ACHN (cell line): Measurements from ENCODE around the gene CNPY2.
"Not testable (repeated sequence)": the region's sequence is repeated elsewhere in the genome, so short reads cannot be mapped to it uniquely, and the experiment has no call there.

Source experiments
- DNase-seq: peaks from one replicate; pipeline ENCODE4 v3.0.0-alpha.2; 2015
- in situ Hi-C: cut with HindIII; loops from 2 replicates; pipeline ENCODE4 v1.10.0; 2017; ENCODE audit warnings: low sequenced_read_pairs, low pct_ligation_motif_present, low pct_unique_long_range_greater_than_20kb

CNPY2 gene

DNA sequence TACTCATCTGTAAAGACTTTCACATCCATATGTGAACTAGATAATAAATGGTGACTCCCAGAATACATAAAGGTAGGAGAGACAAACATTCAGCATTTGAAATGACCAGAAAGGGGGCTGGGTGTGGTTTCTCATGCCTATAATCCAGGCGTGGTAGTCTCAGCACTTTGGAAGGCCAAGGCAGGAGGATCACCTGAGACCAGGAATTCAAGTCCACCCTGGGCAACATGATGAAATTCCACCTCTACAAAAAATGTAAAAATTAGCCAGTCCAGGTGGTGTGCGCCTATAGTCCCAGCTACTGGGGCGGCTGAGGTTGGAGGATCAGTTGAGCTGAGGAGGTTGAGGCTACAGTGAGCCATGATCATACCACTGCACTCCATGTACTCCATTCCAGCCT lies 11.5 kb downstream of the CNPY2 start:
- in situ Hi-C loops, result no loop called here
- DNase-seq, result no peak

DNA sequence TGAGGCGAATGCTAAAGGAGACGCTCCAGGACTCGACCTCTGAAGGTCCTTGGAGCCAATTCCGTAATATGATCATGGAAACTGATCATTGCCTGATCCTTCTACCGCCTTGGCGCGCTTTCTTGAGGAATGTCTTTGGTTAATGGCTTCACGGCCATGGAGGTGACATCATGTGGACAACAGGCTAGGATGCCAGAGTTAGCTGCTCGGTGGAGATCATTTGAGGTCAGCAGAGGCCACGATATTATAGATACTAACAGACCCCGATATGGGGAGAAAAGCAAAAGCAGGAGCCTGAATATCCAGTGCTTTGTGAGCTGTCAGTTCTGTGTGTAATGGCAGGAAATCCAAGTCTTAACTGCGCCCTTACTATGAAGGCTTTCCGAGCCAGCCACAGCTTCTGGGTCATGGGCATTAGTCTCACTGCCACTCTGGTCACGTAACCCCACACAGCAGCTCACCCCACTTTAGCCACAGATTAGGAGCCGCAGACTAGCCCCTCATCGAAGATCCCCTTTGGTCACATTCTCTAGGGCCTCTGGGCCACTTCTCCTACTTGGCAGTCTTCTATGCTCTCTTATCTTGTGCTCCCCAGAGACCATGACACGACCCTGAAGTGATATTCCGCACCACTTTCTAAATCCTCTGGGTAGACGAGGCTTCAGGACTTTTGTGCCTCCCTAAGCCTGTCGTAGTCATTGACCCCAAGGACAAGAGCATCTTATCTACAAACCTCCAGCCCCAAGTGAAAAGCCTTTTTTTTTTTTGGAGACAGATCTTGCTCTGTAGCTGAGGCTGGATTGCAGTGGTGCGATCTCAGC lies 14.9 kb downstream of the CNPY2 start:
- in situ Hi-C loops, result no loop called here
- no peak for DNase-seq

DNA sequence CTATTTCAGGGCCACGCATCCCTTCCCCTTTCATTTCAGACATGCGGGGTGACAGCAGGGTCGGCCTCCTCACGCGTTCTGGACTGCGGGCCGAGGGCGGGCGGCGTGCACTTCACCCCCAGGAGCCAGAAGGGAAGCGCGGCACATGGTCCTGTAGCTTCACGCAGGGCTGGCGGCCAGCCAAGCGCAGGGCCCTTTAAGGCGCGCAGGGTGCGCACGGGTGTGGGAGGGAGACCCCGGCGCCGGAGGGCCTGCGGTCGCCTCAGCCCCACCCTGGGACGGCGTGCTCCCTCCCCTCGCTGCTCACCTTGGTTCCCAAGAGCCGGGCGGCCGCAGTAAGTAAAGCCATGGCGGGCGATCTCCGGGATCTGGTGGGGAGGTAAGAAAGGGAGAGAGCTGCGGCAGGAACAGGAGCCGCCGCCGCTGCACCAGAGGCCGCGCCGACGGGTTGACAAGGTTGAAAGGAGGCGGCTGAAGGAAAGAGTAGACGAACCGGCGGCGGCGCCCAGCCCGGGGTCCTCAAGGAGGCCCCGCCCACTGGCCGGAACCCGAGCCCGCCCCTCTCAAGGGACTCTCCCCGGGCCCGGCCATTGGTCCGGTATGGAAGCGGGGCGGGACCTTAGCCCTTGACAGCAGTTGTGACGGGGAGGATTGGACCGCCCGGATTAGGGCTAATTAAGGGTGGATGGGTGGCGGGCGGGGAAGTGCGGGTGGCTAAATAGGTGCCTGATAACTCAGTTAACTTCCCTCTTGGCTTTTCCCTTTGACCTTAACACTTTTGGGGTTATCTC lies 15.7 kb downstream of the CNPY2 start, which contains the start of gene CS:
Gene CS, minus strand, starts transcription at position 478 of the 791 bp plus-strand sequence. Its CDS starts 129 bp downstream, at position 349.
- peak; percentile 100 for DNase-seq
- in situ Hi-C loops, result no loop called here

DNA sequence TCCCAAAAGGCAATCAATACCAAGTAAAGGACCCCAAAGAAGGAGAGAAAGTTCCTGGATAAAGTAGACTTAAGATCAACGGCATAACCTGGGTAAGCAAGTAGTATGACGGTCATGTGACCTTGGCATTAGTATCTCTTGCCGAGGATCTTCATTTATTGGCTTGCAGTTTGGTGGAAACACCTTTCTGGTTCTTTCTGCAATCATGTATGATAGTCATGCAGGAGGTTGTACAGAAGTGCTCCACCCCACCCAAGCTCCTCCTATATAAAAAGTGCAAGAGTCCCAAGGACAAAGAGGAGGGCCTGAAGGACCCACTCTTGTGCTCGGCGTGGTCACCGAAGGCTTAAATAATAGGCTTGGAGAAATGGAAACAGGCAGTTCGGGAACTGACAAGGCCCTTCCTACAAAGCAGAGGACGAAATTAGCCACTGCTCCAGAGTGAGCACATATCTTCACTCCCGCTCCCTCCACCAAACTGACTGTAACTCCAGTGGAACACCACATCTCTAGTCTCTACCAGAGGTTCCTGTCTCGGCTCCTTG lies 16.4 kb downstream of the CNPY2 start:
- in situ Hi-C loops, result no loop called here
- DNase-seq, result no peak

DNA sequence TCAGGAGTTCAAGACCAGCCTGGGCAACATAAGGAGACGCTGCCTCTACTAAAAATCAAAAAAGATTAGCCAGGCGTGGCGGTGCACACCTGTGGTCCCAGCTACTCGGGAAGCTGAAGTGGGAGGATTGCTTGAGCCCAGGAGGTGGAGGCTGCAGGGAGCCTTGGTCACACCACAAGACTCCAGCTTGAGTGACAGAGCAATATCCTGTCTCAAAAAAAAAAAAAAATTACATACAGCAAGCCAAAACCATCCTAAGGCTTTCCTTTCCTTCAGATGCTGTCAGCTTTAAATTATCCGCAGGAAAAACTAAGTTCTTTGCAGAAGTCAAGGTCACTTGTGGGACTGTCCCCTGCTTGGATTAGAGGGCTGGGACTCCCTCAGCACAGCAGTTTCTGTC lies 17.0 kb downstream of the CNPY2 start:
- in situ Hi-C loops, result no loop called here
- no peak for DNase-seq

DNA sequence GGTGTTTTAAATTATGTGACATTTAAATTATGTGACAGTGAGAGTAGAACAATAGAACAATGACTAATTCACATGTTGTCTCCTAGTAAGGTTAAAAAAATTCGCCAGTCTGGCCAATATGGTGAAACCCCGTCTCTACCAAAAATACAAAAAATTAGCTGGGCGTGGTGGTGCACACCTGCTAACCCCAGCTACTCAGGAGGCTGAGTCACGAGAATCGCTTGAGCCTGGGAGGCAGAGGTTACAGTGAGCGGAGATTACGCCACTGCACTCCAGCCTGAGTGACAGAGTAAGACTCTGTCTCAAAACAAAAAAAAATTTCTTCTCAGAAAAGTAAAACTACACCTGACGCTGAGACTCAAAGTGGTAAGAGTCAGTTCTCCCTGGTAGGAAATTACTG lies 18.4 kb downstream of the CNPY2 start:
- in situ Hi-C loops, result no loop called here
- DNase-seq, result no peak

DNA sequence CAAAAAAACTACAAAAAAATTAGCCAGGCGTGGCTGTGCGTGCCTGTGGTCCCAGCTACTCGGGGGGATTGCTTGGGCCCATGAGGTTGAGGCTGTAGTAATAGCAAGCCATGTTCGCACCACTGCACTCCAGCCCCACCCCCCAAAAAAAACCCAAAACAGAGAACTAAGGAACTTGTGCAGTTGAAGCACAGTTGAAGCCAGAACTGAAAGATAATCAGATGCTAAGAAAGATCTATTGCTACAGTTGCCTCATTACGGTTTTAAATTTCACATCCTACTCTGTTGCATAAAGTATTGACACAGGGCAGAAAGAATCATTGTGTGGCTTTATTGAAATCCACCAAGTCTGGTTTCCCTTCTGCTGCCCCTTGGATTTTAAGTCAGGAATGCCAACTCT lies 19.5 kb downstream of the CNPY2 start:
- no peak for DNase-seq
- in situ Hi-C loops, result no loop called here

DNA sequence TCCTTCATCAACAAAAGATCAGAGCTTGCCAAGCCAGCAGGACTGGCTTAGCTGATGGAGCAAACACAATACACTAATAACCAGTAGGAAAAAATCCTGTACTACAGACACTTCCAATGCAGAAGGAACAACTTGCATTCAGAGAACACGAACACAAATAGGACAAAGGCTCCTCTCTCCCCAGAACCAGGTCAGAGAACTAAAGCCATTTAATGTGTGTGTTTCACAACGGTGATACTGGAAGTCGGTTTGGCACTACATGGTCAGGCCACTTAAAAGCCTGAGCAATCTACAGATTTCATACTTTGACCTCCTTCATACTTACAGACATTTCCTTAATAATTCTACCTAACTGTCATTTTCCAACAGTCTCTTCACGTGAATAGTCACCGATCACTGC lies 22.0 kb downstream of the CNPY2 start:
- DNase-seq, result no peak
- in situ Hi-C loops, result no loop called here

DNA sequence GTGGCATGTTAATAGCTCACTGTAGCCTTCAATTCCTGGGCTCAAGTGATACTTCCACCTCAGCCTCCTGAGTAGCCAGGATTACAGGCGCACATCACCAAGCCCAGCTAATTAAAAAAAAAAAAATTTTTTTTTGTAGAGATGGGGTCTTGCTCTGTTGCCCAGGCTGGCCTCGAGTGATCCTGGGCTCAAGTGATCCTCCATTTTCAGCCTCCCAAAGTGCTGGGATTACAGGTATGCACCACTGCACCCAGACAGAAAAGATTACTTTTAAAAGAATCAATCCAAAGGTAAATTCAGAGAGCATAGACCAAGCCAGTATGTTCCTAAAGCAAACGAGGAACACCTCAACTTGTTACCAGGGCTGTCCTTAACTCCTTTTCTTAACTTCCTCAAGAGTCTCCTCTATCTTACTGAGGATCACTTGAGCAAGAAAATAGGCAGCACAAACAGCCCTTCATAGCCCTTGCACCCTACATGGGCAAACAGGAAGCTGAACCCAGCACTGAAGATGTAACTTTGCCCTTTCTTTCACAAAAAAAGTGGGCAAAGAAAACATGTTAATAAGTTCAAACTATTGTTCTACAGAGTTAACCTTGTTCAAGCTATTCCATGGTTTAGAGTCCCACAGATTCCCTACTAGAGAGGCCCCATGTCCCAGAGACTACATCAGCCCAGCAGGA lies 26.9 kb downstream of the CNPY2 start:
- no peak for DNase-seq
- in situ Hi-C loops, result no loop called here

DNA sequence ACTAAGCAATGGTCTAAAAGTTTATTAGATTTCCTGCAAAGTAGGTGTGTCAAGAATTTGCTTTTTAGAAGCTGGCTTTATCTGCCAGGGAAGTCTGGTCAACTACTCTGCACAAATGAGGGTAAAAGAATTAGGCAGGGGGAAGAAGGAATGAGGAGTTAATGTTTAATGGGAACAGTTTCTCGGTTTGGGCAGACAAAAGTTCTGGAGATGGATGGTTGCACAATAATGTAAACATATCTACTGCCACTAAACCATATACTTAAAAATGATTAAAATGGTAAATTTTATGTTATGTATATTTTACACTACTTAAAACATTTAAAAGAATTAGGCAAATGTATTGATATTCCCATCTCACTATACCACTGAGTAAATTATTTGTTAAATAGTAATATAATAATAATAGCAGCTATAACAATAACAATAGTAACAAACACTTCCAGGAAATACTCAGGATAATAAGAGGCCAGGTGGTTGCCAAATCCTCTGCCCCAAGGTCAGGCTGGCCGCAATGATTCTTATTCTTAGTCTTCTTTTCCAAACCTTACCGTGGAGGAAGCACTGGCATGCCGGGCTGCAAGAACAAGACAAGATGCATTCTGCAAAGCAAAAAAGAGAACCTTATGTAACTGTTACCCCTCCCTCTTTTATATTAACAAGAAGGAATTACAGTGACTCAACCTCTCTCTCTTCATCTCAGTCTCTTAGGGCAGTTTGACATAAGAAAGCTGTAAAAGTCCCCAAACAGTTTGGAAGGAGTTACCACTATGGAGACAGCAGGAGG lies 29.6 kb downstream of the CNPY2 start:
- DNase-seq, result peak; percentile 60
- in situ Hi-C loops, result no loop called here

DNA sequence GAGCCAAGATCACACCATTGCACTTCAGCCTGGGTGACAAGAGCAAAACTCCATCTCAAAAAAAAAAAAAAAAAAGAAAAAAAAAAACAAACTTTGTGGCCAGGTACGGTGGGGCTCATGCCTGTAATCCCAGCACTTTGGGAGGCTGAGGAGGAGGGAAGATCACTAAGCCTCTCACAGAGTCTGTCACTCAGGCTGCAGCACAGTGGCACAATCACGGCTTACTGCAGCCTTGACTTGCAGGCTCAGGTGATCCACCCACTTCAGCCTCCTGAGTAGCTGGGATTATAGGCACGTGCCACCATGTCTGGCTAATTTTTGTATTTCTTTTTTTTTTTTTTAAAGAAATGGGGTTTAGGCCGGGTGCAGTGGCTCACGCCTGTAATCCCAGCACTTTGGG lies 31.5 kb downstream of the CNPY2 start:
- DNase-seq, in situ Hi-C loops: not testable (repeated sequence)

DNA sequence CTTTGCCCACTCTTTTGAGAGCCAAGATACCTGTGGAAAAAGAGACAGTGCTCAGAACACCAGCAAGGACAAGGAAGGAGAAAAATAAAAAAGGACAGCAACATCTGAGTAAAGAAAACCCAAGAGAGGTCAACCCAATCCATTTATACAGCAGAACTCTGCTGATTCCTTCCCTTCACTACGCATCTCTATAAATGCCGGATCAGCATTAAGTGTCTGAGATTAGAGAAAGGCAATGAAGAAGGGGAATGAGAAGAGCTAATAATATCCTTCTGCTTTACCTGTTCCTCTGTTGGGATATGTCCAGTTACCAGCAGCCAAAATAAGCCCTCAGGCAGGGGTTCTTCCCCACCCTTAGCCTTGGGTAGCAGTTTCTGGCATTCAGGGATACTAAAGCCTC lies 33.2 kb downstream of the CNPY2 start:
- no peak for DNase-seq
- in situ Hi-C loops, result no loop called here

DNA sequence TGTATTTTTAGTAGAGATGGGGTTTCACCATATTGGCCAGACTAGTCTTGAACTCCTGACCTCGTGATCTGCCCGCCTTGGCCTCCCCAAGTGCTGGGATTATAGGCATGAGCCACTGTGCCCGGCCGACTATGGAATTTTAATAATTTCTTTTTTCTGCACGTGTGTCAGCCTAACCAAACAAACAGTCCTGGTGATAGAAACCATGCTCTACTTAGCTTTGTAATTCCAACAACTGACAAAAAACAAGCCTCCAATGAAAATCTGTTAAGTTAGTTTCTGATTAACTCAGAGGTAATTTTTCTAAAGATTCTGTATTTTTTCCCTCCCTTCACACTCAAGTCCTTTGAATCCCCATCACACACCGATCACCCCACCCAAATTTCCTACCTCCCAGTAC lies 33.8 kb downstream of the CNPY2 start:
- in situ Hi-C loops, result no loop called here
- DNase-seq, result no peak

DNA sequence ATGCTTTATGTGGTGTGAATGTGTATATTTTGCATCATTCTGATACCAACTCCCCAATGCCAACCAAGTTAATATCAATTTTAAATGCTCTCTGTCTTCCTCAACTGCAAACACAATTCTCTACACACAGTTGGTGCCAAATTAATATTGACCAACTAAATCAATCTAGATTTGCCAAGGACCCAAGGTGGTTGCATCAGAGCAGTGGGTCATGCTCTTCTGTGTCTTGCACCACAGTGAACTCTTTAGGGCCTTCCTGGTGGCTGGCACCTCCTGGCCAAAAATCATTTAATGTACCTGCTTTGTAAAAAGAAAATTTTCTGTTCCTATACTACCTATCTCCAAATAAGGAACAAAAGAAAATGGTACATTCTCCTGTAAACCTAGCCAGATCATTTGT lies 34.9 kb downstream of the CNPY2 start:
- in situ Hi-C loops, result no loop called here

DNA sequence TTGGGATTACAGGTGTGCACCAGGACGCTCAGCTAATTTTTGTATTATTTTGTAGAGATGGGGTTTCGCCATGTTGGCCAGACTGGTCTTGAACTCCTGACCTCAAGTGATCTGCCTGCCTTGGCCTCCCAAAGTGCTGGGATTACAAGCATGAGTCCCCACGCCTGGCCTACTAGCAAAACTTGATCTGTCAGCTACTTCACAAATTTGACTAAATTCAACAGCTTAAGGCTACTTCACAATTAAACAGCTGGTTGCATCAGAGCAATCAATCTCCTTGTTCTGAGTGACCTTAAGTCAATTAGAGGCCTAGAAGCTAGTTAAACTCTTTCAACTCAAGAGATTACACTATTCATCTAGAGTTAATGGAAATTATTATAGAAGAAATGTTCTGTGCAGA lies 36.9 kb downstream of the CNPY2 start:
- DNase-seq, result no peak
- in situ Hi-C loops, result no loop called here

More for the DNA sequence above, 34.9 kb downstream of the CNPY2 start:
- DNase-seq, result no peak

DNA sequence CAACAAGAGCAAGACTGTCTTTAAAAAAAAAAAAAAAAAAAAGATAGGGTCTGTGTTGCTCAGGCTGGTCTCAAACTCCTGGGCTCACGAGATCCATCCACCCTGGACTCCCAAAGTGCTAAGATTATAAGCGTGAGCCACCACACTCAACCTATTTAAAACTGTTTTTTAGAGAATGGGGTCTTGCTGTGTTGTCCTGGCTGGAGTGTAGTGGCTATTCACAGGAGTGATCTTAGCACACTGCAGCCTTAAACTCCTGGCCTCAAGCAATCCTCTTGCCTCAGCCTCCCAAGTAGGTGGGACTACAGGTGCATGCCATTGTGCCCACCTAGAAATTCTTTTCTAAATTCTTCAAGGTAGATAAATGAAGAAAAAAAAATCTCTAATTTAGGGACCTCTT lies 41.5 kb downstream of the CNPY2 start:
- in situ Hi-C loops, result no loop called here
- no peak for DNase-seq

DNA sequence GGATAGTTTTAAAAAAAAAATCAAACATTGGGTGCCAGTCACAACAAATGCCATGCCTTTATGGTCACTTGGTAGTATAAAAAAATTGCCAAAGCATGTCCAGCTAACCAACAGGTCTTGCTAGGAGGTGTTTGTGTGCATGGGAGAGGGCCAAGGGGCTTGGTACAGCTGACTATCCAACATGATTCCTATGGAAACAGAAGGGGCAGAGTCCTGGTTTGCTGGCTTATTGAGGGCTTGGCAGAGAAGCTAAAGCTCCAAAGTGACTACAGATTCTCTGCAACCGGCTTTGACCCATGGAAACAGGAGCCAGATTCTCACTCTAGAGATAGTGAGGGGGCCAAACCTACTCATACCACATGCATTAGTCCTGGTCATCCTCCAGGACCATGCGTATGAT lies 43.3 kb downstream of the CNPY2 start:
- in situ Hi-C loops, DNase-seq: not testable (repeated sequence)

DNA sequence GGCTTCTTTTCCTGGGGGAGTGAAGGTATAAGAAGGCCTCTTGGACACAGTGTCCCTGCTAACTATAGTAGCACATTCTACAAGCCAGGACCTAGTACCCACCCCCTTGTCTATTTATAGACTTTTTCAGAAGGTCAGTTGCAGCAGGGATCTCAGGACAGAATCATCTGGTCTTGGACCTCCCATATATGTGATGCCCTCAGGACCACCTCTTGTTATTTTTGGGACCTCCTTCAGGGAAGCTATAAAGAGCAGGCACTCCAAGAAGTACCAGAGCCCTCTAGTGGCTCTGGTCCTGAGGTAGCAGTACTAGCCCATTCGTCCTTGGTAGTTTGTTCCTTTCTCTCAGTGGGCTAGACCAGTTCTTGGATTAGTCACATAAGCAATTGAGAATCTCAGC lies 44.8 kb downstream of the CNPY2 start:
- in situ Hi-C loops, result no loop called here

More for the DNA sequence above, 44.8 kb downstream of the CNPY2 start:
- peak; percentile 48 for DNase-seq
